Measurements from ENCODE around the gene CDK5RAP1. TPM values are rescaled to one million over a fixed set of nuclear protein-coding genes. Genes with fewer than 3 reads are reported as not detected.
A peak's percentile ranks its signal among the peaks of the same experiment; 100 is the strongest.
"Not testable (repeated sequence)": the region's sequence is repeated elsewhere in the genome, so short reads cannot be mapped to it uniquely, and the experiment has no call there.

CDK5RAP1 gene
- total RNA-seq, 2 donors from 2014 or later: 55.6 to 61.9 TPM

GRCh38 chr20:33410081-33410742 is 8.9 kb upstream of the CDK5RAP1 start:
- DNase-seq: no peak
- H3K4me1 Mint-ChIP-seq: peaks cover 6% of the 10 kb centered on the region
- H3K9me3 ChIP-seq (ENCODE audit: control insufficient read depth, low read length, poor library complexity, severe bottlenecking): no peaks in the 10 kb centered on the region
- no peak for ATAC-seq
- H3K4me3 Mint-ChIP-seq: no peak overlapping the region
- peaks cover 6% of the 10 kb centered on the region for H3K36me3 Mint-ChIP-seq (ENCODE audit: low read depth)
- H3K27me3 Mint-ChIP-seq: no peaks in the 10 kb centered on the region
- peak overlapping the region; percentile 80 for H3K27ac Mint-ChIP-seq

- DNase-seq: no peak
- ATAC-seq: peak; percentile 81
- Mint-ChIP-seq H3K27me3 (no peaks in the 10 kb centered on the region), H3K36me3 (ENCODE audit: low read depth) (peaks cover 6% of the 10 kb centered on the region), H3K4me3 (no peak overlapping the region), H3K4me1 (peaks cover 10% of the 10 kb centered on the region), H3K27ac (peak overlapping the region; percentile 80)
- H3K9me3 ChIP-seq (ENCODE audit: control insufficient read depth, low read length, poor library complexity, severe bottlenecking): no peaks in the 10 kb centered on the region
These were observed 7.7 kb upstream of the CDK5RAP1 start for GRCh38 chr20:33408716-33409654.

DNA sequence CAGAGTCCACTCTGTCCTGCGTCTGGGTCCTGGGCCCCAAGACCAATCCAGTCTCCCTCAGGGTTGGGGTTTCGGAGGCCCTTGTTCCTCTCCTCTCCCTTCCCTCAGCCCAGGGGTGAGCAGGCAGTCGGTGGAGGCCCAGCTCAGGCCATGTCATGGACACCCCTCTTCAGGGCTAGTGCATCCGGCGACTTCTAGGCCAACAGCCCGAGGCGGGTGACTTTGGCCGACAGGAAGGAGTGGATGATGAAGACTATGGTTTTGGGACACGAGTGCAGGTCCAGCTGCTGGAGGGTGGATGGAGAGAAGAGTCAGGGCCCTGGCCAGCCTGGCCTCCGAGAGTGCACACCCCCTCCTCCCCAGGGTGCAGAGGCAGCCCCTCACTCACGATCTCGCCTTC is 7.0 kb upstream of the CDK5RAP1 start:
- peaks cover 6% of the 10 kb centered on the region for H3K36me3 Mint-ChIP-seq (ENCODE audit: low read depth)
- ATAC-seq: no peak
- H3K27ac Mint-ChIP-seq: peak overlapping the region; percentile 80
- no peak overlapping the region for H3K4me3 Mint-ChIP-seq
- no peaks in the 10 kb centered on the region for H3K9me3 ChIP-seq (ENCODE audit: control insufficient read depth, low read length, poor library complexity, severe bottlenecking)
- no peak for DNase-seq
- peaks cover 13% of the 10 kb centered on the region for H3K4me1 Mint-ChIP-seq
- no peaks in the 10 kb centered on the region for H3K27me3 Mint-ChIP-seq

DNA sequence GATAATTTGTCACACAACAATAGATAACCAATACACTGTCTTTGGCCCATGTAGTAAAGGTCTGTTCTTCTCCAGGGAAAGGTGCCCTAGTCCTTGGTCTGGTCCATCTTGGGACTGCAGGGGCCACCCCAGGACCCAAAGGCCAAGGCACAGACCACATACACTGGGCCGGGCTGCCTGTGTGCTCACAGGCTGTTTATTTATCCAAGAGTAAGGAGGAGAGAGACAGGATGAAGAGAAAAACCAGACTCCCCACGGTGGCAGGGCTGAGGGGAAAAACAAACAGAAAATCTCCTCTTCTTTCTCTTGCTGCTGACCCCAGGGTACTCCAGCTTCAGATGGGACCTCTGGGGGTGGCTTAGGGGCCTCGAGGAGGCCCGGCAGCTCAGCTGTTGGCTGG is 6.5 kb upstream of the CDK5RAP1 start:
- ATAC-seq: no peak
- no peaks in the 10 kb centered on the region for H3K27me3 Mint-ChIP-seq
- H3K4me3 Mint-ChIP-seq: no peak overlapping the region
- H3K9me3 ChIP-seq (ENCODE audit: control insufficient read depth, low read length, poor library complexity, severe bottlenecking): no peaks in the 10 kb centered on the region
- H3K4me1 Mint-ChIP-seq: peaks cover 13% of the 10 kb centered on the region
- H3K36me3 Mint-ChIP-seq (ENCODE audit: low read depth): peaks cover 6% of the 10 kb centered on the region
- no peak overlapping the region for H3K27ac Mint-ChIP-seq
- no peak for DNase-seq

DNA sequence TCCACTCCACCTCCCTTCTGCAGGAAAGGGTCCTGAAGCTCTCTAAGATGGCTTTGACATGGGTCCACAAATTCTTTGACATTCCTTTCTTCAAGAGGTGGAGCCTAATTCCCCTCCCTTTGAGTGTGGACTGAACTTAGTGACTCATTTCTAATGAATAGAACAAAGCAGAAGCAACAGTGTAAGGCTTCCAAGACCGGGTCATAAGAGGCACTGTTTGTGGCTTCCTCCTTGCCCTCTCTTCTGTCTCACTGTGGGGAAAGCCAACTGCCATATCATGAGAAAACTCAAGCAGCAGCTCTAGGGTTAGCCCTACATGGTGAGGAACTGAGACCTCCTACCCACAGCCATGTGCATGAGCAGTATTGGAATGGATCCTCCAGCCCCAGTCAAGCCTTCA is 5.9 kb upstream of the CDK5RAP1 start:
- H3K27me3 Mint-ChIP-seq: no peaks in the 10 kb centered on the region
- no peak overlapping the region for H3K27ac Mint-ChIP-seq
- peaks cover 6% of the 10 kb centered on the region for H3K36me3 Mint-ChIP-seq (ENCODE audit: low read depth)
- H3K9me3 ChIP-seq (ENCODE audit: control insufficient read depth, low read length, poor library complexity, severe bottlenecking): no peaks in the 10 kb centered on the region
- peaks cover 16% of the 10 kb centered on the region for H3K4me1 Mint-ChIP-seq
- no peak overlapping the region for H3K4me3 Mint-ChIP-seq
- DNase-seq: no peak
- no peak for ATAC-seq

GRCh38 chr20:33404281-33404680 is 3.0 kb upstream of the CDK5RAP1 start:
- Mint-ChIP-seq H3K4me1 (peaks cover 27% of the 10 kb centered on the region), H3K27ac (no peak overlapping the region), H3K4me3 (peak overlapping the region; percentile 37)

DNA sequence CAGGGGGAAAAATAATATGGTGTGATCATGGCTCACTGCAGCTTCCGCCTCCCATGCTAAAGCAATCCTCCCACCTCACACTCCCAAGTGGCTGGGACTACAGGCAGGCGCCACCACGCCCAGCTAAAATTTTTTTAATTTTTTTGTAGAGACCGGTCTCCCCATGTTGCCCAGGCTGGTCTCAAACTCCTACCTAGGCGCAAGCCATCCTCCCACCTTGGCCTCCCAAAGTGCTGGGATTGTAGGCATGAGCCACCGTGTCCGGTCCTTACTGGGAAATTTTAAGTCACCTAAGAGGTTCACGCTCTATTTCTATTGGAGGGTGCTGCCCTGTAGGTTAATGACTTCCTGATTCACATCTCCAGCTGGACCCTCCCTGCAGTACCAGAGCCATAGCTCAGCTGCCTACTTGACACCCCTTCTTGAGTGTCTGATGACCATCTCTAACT is 626 bp upstream of the CDK5RAP1 start:
- no peaks in the 10 kb centered on the region for H3K36me3 Mint-ChIP-seq (ENCODE audit: low read depth)
- ATAC-seq: no peak
- peak overlapping the region; percentile 96 for H3K4me3 Mint-ChIP-seq
- H3K27me3 Mint-ChIP-seq: no peaks in the 10 kb centered on the region
- no peaks in the 10 kb centered on the region for H3K9me3 ChIP-seq (ENCODE audit: control insufficient read depth, low read length, poor library complexity, severe bottlenecking)
- no peak for DNase-seq
- H3K4me1 Mint-ChIP-seq: peaks cover 37% of the 10 kb centered on the region
- H3K27ac Mint-ChIP-seq: peak overlapping the region; percentile 86

More at GRCh38 chr20:33404281-33404680, 3.0 kb upstream of the CDK5RAP1 start:
- no peak for ATAC-seq
- Mint-ChIP-seq H3K27me3 (no peaks in the 10 kb centered on the region), H3K36me3 (ENCODE audit: low read depth) (no peaks in the 10 kb centered on the region)
- DNase-seq: no peak
- no peaks in the 10 kb centered on the region for H3K9me3 ChIP-seq (ENCODE audit: control insufficient read depth, low read length, poor library complexity, severe bottlenecking)

GRCh38 chr20:33400812-33401183 is 521 bp downstream of the CDK5RAP1 start:
- H3K27me3 Mint-ChIP-seq: no peaks in the 10 kb centered on the region
- no peak for DNase-seq
- H3K36me3 Mint-ChIP-seq (ENCODE audit: low read depth): no peaks in the 10 kb centered on the region

GRCh38 chr20:33399924-33400323 is 1.4 kb downstream of the CDK5RAP1 start:
- Mint-ChIP-seq H3K4me3 (peak overlapping the region; percentile 96), H3K27me3 (no peaks in the 10 kb centered on the region), H3K36me3 (ENCODE audit: low read depth) (no peaks in the 10 kb centered on the region), H3K4me1 (peaks cover 43% of the 10 kb centered on the region), H3K27ac (peak overlapping the region; percentile 86)
- ATAC-seq: no peak
- H3K9me3 ChIP-seq (ENCODE audit: control insufficient read depth, low read length, poor library complexity, severe bottlenecking): no peaks in the 10 kb centered on the region
- no peak for DNase-seq

More at GRCh38 chr20:33400812-33401183, 521 bp downstream of the CDK5RAP1 start:
- Mint-ChIP-seq H3K4me1 (peaks cover 43% of the 10 kb centered on the region), H3K27ac (peak overlapping the region; percentile 86), H3K4me3 (peak overlapping the region; percentile 96)
- no peaks in the 10 kb centered on the region for H3K9me3 ChIP-seq (ENCODE audit: control insufficient read depth, low read length, poor library complexity, severe bottlenecking)
- peak; percentile 50 for ATAC-seq

GRCh38 chr20:33394718-33395117 is 6.6 kb downstream of the CDK5RAP1 start:
- Mint-ChIP-seq H3K27me3 (no peaks in the 10 kb centered on the region), H3K4me3 (no peak overlapping the region), H3K27ac (peak overlapping the region; percentile 82), H3K36me3 (ENCODE audit: low read depth) (peaks cover 9% of the 10 kb centered on the region), H3K4me1 (peaks cover 28% of the 10 kb centered on the region)
- no peak for DNase-seq
- no peaks in the 10 kb centered on the region for H3K9me3 ChIP-seq (ENCODE audit: control insufficient read depth, low read length, poor library complexity, severe bottlenecking)
- no peak for ATAC-seq

GRCh38 chr20:33393609-33394008 is 7.7 kb downstream of the CDK5RAP1 start:
- Mint-ChIP-seq H3K4me1 (peaks cover 22% of the 10 kb centered on the region), H3K27ac (peak overlapping the region; percentile 82), H3K4me3 (no peak overlapping the region), H3K36me3 (ENCODE audit: low read depth) (peaks cover 9% of the 10 kb centered on the region), H3K27me3 (no peaks in the 10 kb centered on the region)
- ATAC-seq (no peak), DNase-seq (no peak)
- no peaks in the 10 kb centered on the region for H3K9me3 ChIP-seq (ENCODE audit: control insufficient read depth, low read length, poor library complexity, severe bottlenecking)

GRCh38 chr20:33391722-33392415 is 9.4 kb downstream of the CDK5RAP1 start:
- peaks cover 13% of the 10 kb centered on the region for H3K4me1 Mint-ChIP-seq
- H3K27me3 Mint-ChIP-seq: no peaks in the 10 kb centered on the region
- H3K4me3 Mint-ChIP-seq: no peak overlapping the region
- H3K27ac Mint-ChIP-seq: peak overlapping the region; percentile 19
- ATAC-seq (no peak), DNase-seq (no peak)
- peaks cover 9% of the 10 kb centered on the region for H3K36me3 Mint-ChIP-seq (ENCODE audit: low read depth)
- H3K9me3 ChIP-seq (ENCODE audit: control insufficient read depth, low read length, poor library complexity, severe bottlenecking): no peaks in the 10 kb centered on the region

GRCh38 chr20:33389326-33389725 is 12.0 kb downstream of the CDK5RAP1 start:
- H3K9me3 ChIP-seq (ENCODE audit: control insufficient read depth, low read length, poor library complexity, severe bottlenecking); H3K27me3 Mint-ChIP-seq; DNase-seq; H3K27ac Mint-ChIP-seq; ATAC-seq; H3K36me3 Mint-ChIP-seq (ENCODE audit: low read depth); H3K4me1 Mint-ChIP-seq; H3K4me3 Mint-ChIP-seq: not testable (repeated sequence)
